Measurements from ENCODE around the gene TAAR6.

- TF ChIP-seq CTCF (IDR thresholded peaks at IDR 0.05; ENCODE audit: low read depth, low read length, poor library complexity, severe bottlenecking) (no peak), EZH2phosphoT487 (IDR thresholded peaks at IDR 0.05; ENCODE audit: borderline replicate concordance, low read length) (no peak)
Observed at GRCh38 chr6:132537145-132537544, 33.0 kb upstream of the TAAR6 start.
